K562 (cell line): ENCODE data around the gene U2AF1L4. TPM values are rescaled to one million over a fixed set of nuclear protein-coding genes. Genes with fewer than 3 reads are reported as not detected.

ENCODE experiments used
- ATAC-seq: fragments of 200-7000 bp; cut with Tn5 transposase; 3 replicates; pipeline ENCODE4 v1.9.1; 2020; ENCODE audit warnings: moderate library complexity
- BruUV-seq: library from RNA; stranded (reverse); fragments of 400-500 nt; replicated peaks from 2 replicates; lab custom pipeline; 2021; lab: Mats Ljungman, UMichigan
- CTCF ChIA-PET: fragments of 300-600 bp; formaldehyde crosslinking; extraction: SDS; loops from one replicate; lab custom pipeline; 2021; ENCODE audit warnings: low intra/inter-chr PET ratio; lab: Yijun Ruan, JAX
- POLR2A ChIA-PET: fragments of 300-600, 350-650 bp; sonication (Branson Sonifier 250); formaldehyde crosslinking; extraction: SDS; loops from one replicate; lab custom pipeline; 2021; ENCODE audit warnings: antibody characterized with exemption, inconsistent platforms; lab: Yijun Ruan, JAX
- DNase-seq, 4 experiments: peaks; one replicate each; pipeline versions ENCODE4 v3.0.0 to v3.0.0-alpha.2; 2011 to 2018; ENCODE audit warnings: low spot score in 3 of 4, mixed read lengths in 3 of 4; ENCODE audit errors: extremely low read depth in 1 of 4
- FAIRE-seq: peaks from 2 replicates; lab custom pipeline; 2011; peaks lifted over from hg19 to GRCh38; lab: Jason Lieb, UNC
- H2AFZ ChIP-seq: 2 replicates; pipeline ENCODE4 v1.6.0; 2011; ENCODE audit warnings: low read depth, low read length, control low read depth, inconsistent platforms
- H3K27ac ChIP-seq: fragments of 200-600 bp; 3 replicates; pipeline ENCODE4 v1.8.0; 2011; ENCODE audit warnings: low read depth, mild to moderate bottlenecking, control low read depth, inconsistent platforms, low read length, moderate library complexity, mixed read lengths; ENCODE audit errors: extremely low read depth
- H3K27me3 ChIP-seq, 2 experiments: fragments of 300-600 bp in 1 of 2; 2 replicates in 1 of 2; 3 replicates in 1 of 2; pipeline versions ENCODE4 v1.6.0 to v1.8.0; 2011; ENCODE audit warnings: inconsistent platforms in 2 of 2, low read length in 2 of 2, mild to moderate bottlenecking in 1 of 2, mixed read lengths in 1 of 2, moderate library complexity in 1 of 2; ENCODE audit not compliant: control insufficient read depth in 2 of 2, insufficient read depth in 2 of 2
- H3K36me3 ChIP-seq: fragments of 300-600 bp; 3 replicates; pipeline ENCODE4 v1.8.0; 2011; ENCODE audit warnings: mild to moderate bottlenecking, low read length, inconsistent platforms; ENCODE audit not compliant: control insufficient read depth, insufficient read depth
- H3K4me1 ChIP-seq, 2 experiments: fragments of 200-600 bp in 1 of 2; replicated peaks in 1 of 2; 2 replicates in 1 of 2; 3 replicates in 1 of 2; pipeline versions ENCODE4 v1.5.1 to v1.8.0; 2011; ENCODE audit warnings: inconsistent platforms in 2 of 2, low read length in 2 of 2, mild to moderate bottlenecking in 1 of 2, mixed read lengths in 1 of 2, moderate library complexity in 1 of 2; ENCODE audit not compliant: control insufficient read depth in 2 of 2, insufficient read depth in 2 of 2
- H3K4me2 ChIP-seq: 2 replicates; pipeline ENCODE4 v1.6.1; 2011; ENCODE audit warnings: low read length, control low read depth, inconsistent platforms, mixed read lengths; ENCODE audit not compliant: insufficient read depth
- H3K4me3 ChIP-seq: fragments of 200-600 bp; sonication (generic), shearing (Covaris generic); 2 replicates; pipeline ENCODE4 v1.5.1; 2016; ENCODE audit warnings: control low read depth, inconsistent platforms
- H3K79me2 ChIP-seq: fragments of 200-600 bp; 3 replicates; pipeline ENCODE4 v1.8.0; 2011; ENCODE audit warnings: low read length, inconsistent platforms; ENCODE audit not compliant: control insufficient read depth, insufficient read depth
- H3K9ac ChIP-seq, 2 experiments: 2 replicates each; pipeline versions ENCODE4 v1.6.0 to v1.6.1; 2011; ENCODE audit warnings: low read depth in 2 of 2, low read length in 2 of 2, control low read depth in 1 of 2, inconsistent platforms in 1 of 2, mild to moderate bottlenecking in 1 of 2, mixed read lengths in 1 of 2; ENCODE audit not compliant: insufficient read depth in 1 of 2
- H3K9me1 ChIP-seq: one replicate; pipeline ENCODE4 v1.6.0; 2011; ENCODE audit warnings: inconsistent platforms, mild to moderate bottlenecking, low read length, moderate library complexity; ENCODE audit not compliant: control insufficient read depth, insufficient read depth
- H3K9me3 ChIP-seq: replicated peaks from 2 replicates; pipeline ENCODE4 v1.5.1; 2011; ENCODE audit warnings: low read depth, low read length, inconsistent platforms; ENCODE audit not compliant: control insufficient read depth, insufficient read depth
- H4K20me1 ChIP-seq: replicated peaks from 2 replicates; pipeline ENCODE4 v1.6.1; 2011; ENCODE audit warnings: low read length, inconsistent platforms, mixed read lengths; ENCODE audit not compliant: control insufficient read depth, insufficient read depth
- BCOR ChIP-seq: fragments of 450-650 bp; IDR thresholded peaks from 2 replicates; pipeline ENCODE4 v1.6.1; 2016
- BMI1 ChIP-seq: fragments of 150-350 bp; IDR thresholded peaks from 2 replicates; pipeline ENCODE4 v1.6.1; 2014; ENCODE audit warnings: low read length
- CREB1 ChIP-seq, 2 experiments: sonication (generic) in 1 of 2; formaldehyde crosslinking in 1 of 2; IDR thresholded peaks; 2 replicates each; pipeline versions ENCODE4 v1.6.1 to v1.8.0; 2012 to 2022; ENCODE audit warnings: inconsistent platforms in 1 of 2, mild to moderate bottlenecking in 1 of 2, missing genetic modification reagents in 1 of 2, moderate library complexity in 1 of 2
- EWSR1 ChIP-seq: fragments of 450-650 bp; IDR thresholded peaks from 2 replicates; pipeline ENCODE4 v1.6.1; 2018; ENCODE audit warnings: borderline replicate concordance, mild to moderate bottlenecking, low read depth, moderate library complexity; ENCODE audit not compliant: partially characterized antibody
- GTF2A2 ChIP-seq: IDR thresholded peaks from 2 replicates; pipeline ENCODE4 v1.6.1; 2016; ENCODE audit warnings: mild to moderate bottlenecking, missing genetic modification characterization, missing compliant biosample characterization
- JUN ChIP-seq, 2 experiments: sonication (generic) in 1 of 2; formaldehyde crosslinking in 1 of 2; IDR thresholded peaks; 2 replicates each; pipeline versions ENCODE4 v1.6.1 to v1.8.0; 2012 to 2022; ENCODE audit warnings: borderline replicate concordance in 2 of 2, mild to moderate bottlenecking in 2 of 2, improper control_type of control experiment in 1 of 2, low read depth in 1 of 2, low read length in 1 of 2, missing genetic modification reagents in 1 of 2
- MEF2D ChIP-seq: conservative IDR thresholded peaks from 2 replicates; pipeline ENCODE4 v1.6.1; 2016; ENCODE audit warnings: low read depth, missing genetic modification characterization, missing compliant biosample characterization
- NR2C2 ChIP-seq, 2 experiments: fragments of 200-800 bp in 1 of 2; sonication (Bioruptor generic) in 1 of 2; sonication (generic) in 1 of 2; formaldehyde crosslinking in 1 of 2; IDR thresholded peaks; 2 replicates each; pipeline versions ENCODE4 v1.6.1 to v1.8.0; 2016 to 2022; ENCODE audit warnings: mild to moderate bottlenecking in 1 of 2, missing compliant biosample characterization in 1 of 2, missing genetic modification characterization in 1 of 2, missing genetic modification reagents in 1 of 2
- RFX5 ChIP-seq: IDR thresholded peaks from 2 replicates; pipeline ENCODE4 v1.6.1; 2011; ENCODE audit warnings: low read depth, mild to moderate bottlenecking, improper control_type of control experiment, low read length
- SIRT6 ChIP-seq: IDR thresholded peaks from one replicate; pipeline ENCODE4 v1.6.1; 2012; ENCODE audit warnings: low read depth, mild to moderate bottlenecking, control low read depth, inconsistent platforms, low read length, moderate library complexity
- ZBTB7A ChIP-seq: IDR thresholded peaks from 2 replicates; pipeline ENCODE4 v1.6.1; 2011; ENCODE audit warnings: low read depth, mild to moderate bottlenecking, low read length, moderate library complexity, borderline replicate concordance; ENCODE audit not compliant: control insufficient read depth
- ZFP30 ChIP-seq: fragments of 250-450 bp; sonication (Bioruptor Pico); IDR thresholded peaks from 2 replicates; pipeline ENCODE4 v1.8.0; 2022; ENCODE audit warnings: moderate library complexity, mild to moderate bottlenecking, inconsistent platforms, borderline replicate concordance
- ZNF41 ChIP-seq: fragments of 250-450 bp; sonication (Bioruptor Pico); conservative IDR thresholded peaks from 2 replicates; pipeline ENCODE4 v1.4.0; 2020; ENCODE audit warnings: mild to moderate bottlenecking
- whole genome bisulfite sequencing: fragments of 100-300 bp; shearing (Covaris generic); methylation state at CpG from one replicate; pipeline ENCODE4 v1.1.6; 2016; ENCODE audit warnings: low coverage, mixed read lengths; ENCODE audit not compliant: insufficient coverage; ENCODE audit errors: missing lambda C conversion rate; 5-methylcytosine and 5-hydroxymethylcytosine counted together
- in situ Hi-C: fragments of 300-500 bp; cut with MboI; formaldehyde crosslinking; loops from 4 replicates; pipeline ENCODE4 v1.15.0; 2018; ENCODE audit warnings: inconsistent platforms, mixed read lengths
- intact Hi-C: fragments of 100-400 bp; cut with micrococcal nuclease; formaldehyde crosslinking; loops from 2 replicates; pipeline ENCODE4 v1.14.2; 2022
- polyA plus RNA-seq, 8 experiments: library from polyadenylated mRNA; depleted of rRNA in 4 of 8; stranded (reverse) in 5 of 8; unstranded in 3 of 8; fragments of >200 nt; fragmentation: Nextera tagmentation in 2 of 8; fragmentation: Illumina TruSeq in 1 of 8; extraction: Ambion mirVana in 2 of 8; extraction: Trizol in 1 of 8; gene quantifications; 2 replicates each; pipeline versions ENCODE4 v1.2.1 to v1.2.3, GENCODE V29; 2011 to 2014; ENCODE audit warnings: inconsistent platforms in 1 of 8, missing spikeins in 1 of 8
- total RNA-seq, 7 experiments: library from RNA; depleted of rRNA in 6 of 7; stranded (reverse); fragments of >200 nt in 6 of 7; fragmentation: Illumina TruSeq in 2 of 7; extraction: Trizol in 2 of 7; gene quantifications; 2 replicates each; pipeline versions ENCODE4 v1.2.1 to v1.2.3, GENCODE V29; 2011 to 2021; ENCODE audit warnings: low replicate concordance in 1 of 7
- TF ChIP-seq, protein P1 (sequence below): sonication (generic); formaldehyde crosslinking; IDR thresholded peaks from 2 replicates; pipeline ENCODE4 v1.8.1; 2023; ENCODE audit warnings: mild to moderate bottlenecking, missing genetic modification reagents
- TF ChIP-seq, protein P2 (sequence below): fragments of 250-450 bp; sonication (Bioruptor Pico); IDR thresholded peaks from 2 replicates; pipeline ENCODE4 v1.5.0; 2020; ENCODE audit warnings: mild to moderate bottlenecking, borderline replicate concordance

U2AF1L4 gene
- total and polyA plus RNA-seq, 9 of the 15 experiments (the other 6 are each of a cell fraction or from before 2014, with no cell fraction given): 8.4 to 19.5 (median 12.6) TPM

DNA sequence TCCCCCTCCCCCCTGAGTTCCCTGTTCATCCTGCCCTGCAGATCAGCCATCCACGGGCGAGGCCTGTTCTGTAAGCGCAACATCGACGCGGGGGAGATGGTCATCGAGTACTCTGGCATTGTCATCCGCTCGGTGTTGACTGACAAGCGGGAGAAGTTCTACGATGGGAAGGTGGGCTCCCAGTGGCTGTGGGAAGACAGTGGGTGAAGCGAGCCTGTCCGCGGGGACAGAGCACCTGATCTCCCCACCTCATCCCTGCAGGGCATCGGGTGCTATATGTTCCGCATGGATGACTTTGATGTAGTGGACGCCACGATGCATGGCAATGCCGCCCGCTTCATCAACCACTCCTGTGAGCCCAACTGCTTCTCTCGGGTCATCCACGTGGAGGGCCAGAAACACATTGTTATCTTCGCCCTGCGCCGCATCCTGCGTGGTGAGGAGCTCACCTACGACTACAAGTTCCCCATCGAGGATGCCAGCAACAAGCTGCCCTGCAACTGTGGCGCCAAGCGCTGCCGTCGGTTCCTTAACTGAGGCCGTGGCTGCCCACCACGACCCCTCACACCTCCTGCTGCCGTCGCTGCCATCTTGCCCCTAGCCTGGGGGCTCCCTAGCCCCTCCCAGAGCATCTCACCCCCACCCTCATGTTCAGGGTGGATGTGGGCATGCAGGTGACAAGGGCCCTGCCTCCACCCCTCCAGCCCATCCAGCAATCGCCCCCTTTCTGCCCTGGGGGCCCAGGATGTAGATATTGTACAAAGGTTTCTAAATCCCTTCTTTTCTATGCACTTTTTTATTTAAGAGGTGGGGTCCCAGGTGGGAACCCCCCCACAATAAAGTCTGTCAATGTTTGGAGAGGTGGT lies 7.0 kb downstream of the U2AF1L4 start:
- H2AFZ ChIP-seq: no peak overlapping the region
- DNase-seq: no peak
- peak overlapping the region in 1 of 2 experiments; percentile 21; a peak in 1 of 4 replicates for H3K9ac ChIP-seq
- TSS peak; percentile 47 for BruUV-seq
- no peaks in the 10 kb centered on the region for H3K9me1 ChIP-seq
- no peak overlapping the region for H3K4me2 ChIP-seq
- FAIRE-seq: no peak
- peaks cover 15 to 43% of the 10 kb centered on the region in 2 experiments; a peak in 4 of 5 replicates for H3K4me1 ChIP-seq
- H3K27me3 ChIP-seq: no peaks in the 10 kb centered on the region
- CTCF ChIA-PET: no interaction called here
- H3K9me3 ChIP-seq: no peaks in the 10 kb centered on the region
- no peak overlapping the region for H3K4me3 ChIP-seq
- POLR2A ChIA-PET: interaction anchor here (1.4 to 2.7 kb wide), 3 partner anchors 10 to 18 kb away, joined by 5 to 19 read pairs (median 7); no protein-coding TSS in a partner anchor
- intact Hi-C loops: no loop called here
- in situ Hi-C loops: no loop called here
- H3K79me2 ChIP-seq: no peaks in the 10 kb centered on the region; the same call in 2 of the 3 replicates
- no peaks in the 10 kb centered on the region for H4K20me1 ChIP-seq
- WGBS: 92% methylated on average over 36 of the region's 37 CpGs
- H3K36me3 ChIP-seq: peaks cover 70% of the 10 kb centered on the region; the same call in 2 of the 3 replicates
- no peak for ATAC-seq
- no peak overlapping the region for H3K27ac ChIP-seq
- TF ChIP-seq, protein P1, sequence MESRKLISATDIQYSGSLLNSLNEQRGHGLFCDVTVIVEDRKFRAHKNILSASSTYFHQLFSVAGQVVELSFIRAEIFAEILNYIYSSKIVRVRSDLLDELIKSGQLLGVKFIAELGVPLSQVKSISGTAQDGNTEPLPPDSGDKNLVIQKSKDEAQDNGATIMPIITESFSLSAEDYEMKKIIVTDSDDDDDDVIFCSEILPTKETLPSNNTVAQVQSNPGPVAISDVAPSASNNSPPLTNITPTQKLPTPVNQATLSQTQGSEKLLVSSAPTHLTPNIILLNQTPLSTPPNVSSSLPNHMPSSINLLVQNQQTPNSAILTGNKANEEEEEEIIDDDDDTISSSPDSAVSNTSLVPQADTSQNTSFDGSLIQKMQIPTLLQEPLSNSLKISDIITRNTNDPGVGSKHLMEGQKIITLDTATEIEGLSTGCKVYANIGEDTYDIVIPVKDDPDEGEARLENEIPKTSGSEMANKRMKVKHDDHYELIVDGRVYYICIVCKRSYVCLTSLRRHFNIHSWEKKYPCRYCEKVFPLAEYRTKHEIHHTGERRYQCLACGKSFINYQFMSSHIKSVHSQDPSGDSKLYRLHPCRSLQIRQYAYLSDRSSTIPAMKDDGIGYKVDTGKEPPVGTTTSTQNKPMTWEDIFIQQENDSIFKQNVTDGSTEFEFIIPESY (CRISPR knock-in tag): peak; percentile 23; the same call in 1 of the 2 replicates
- no peak for TF ChIP-seq GTF2A2 (tag)
- TF ChIP-seq MEF2D (tag): no peak
- no peak for TF ChIP-seq NR2C2 (CRISPR knock-in tag; IDR thresholded peaks at IDR 0.05)
- TF ChIP-seq NR2C2 (tag; IDR thresholded peaks at IDR 0.05): no peak
- no peak for TF ChIP-seq ZFP30
- TF ChIP-seq, protein P2, sequence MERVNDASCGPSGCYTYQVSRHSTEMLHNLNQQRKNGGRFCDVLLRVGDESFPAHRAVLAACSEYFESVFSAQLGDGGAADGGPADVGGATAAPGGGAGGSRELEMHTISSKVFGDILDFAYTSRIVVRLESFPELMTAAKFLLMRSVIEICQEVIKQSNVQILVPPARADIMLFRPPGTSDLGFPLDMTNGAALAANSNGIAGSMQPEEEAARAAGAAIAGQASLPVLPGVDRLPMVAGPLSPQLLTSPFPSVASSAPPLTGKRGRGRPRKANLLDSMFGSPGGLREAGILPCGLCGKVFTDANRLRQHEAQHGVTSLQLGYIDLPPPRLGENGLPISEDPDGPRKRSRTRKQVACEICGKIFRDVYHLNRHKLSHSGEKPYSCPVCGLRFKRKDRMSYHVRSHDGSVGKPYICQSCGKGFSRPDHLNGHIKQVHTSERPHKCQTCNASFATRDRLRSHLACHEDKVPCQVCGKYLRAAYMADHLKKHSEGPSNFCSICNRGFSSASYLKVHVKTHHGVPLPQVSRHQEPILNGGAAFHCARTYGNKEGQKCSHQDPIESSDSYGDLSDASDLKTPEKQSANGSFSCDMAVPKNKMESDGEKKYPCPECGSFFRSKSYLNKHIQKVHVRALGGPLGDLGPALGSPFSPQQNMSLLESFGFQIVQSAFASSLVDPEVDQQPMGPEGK: no peak
- no peak for TF ChIP-seq BMI1
- TF ChIP-seq CREB1 (IDR thresholded peaks at IDR 0.05): no peak
- no peak for TF ChIP-seq CREB1 (CRISPR knock-in tag; IDR thresholded peaks at IDR 0.05)
- TF ChIP-seq ZNF41 (CRISPR knock-in tag): no peak
- no peak for TF ChIP-seq BCOR
- TF ChIP-seq SIRT6: no peak
- TF ChIP-seq RFX5: no peak
- 0 out of 2 replicates have a peak, but pooled peaks have one; percentile 15 for TF ChIP-seq ZBTB7A
- no peak for TF ChIP-seq EWSR1
- no peak for TF ChIP-seq JUN (IDR thresholded peaks at IDR 0.05; ENCODE audit: borderline replicate concordance, low read depth, low read length)
- TF ChIP-seq JUN (CRISPR knock-in tag; IDR thresholded peaks at IDR 0.05; ENCODE audit: borderline replicate concordance): no peak
